HCT116 (cell line): Measurements from ENCODE around the gene C4orf50. TPM values are rescaled to one million over a fixed set of nuclear protein-coding genes. Genes with fewer than 3 reads are reported as not detected.

Source experiments
- ATAC-seq: fragments of 200-7000 bp; cut with Tn5 transposase; 2 replicates; pipeline ENCODE4 v1.9.1; 2020; ENCODE audit warnings: mild to moderate bottlenecking, moderate library complexity
- BruUV-seq: library from RNA; stranded (reverse); fragments of 400-500 nt; replicated peaks from 2 replicates; lab custom pipeline; 2021; lab: Mats Ljungman, UMichigan
- CTCF ChIA-PET: fragments of 300-600 bp; sonication (Branson Sonifier 250); formaldehyde crosslinking; loops from one replicate; lab custom pipeline; 2021; ENCODE audit warnings: antibody characterized with exemption; lab: Charles Lee
- POLR2A ChIA-PET: fragments of 300-600, 350-600 bp; sonication (Branson Sonifier 250); formaldehyde crosslinking; loops from one replicate; lab custom pipeline; 2021; ENCODE audit warnings: antibody characterized with exemption; lab: Charles Lee
- RAD21 ChIA-PET, 2 experiments: fragments of 300-600 bp; sonication (Branson Sonifier 250); formaldehyde crosslinking; loops; one replicate each; lab custom pipeline; 2023; ENCODE audit warnings: low total read pairs in 2 of 2; ENCODE audit not compliant: uncharacterized antibody in 2 of 2, unreplicated experiment in 2 of 2, low non-redundant PET in 1 of 2; lab: Charles Lee
- DNase-seq: peaks from one replicate; pipeline ENCODE4 v3.0.0-alpha.2; 2010; ENCODE audit warnings: low read depth, low spot score
- H2AFZ ChIP-seq: fragments of 200-600 bp; shearing (Covaris generic), sonication (generic); 2 replicates; pipeline ENCODE4 v1.6.1; 2017; ENCODE audit warnings: low read depth, mixed run types, mixed read lengths, antibody characterized with exemption, low read length; ENCODE audit not compliant: poor library complexity, severe bottlenecking
- H3K27ac ChIP-seq: 2 replicates; pipeline ENCODE4 v1.5.1; 2012; ENCODE audit warnings: low read depth, low read length
- H3K27me3 ChIP-seq: fragments of 200-600 bp; sonication (generic); 2 replicates; pipeline ENCODE4 v1.6.1; 2016; ENCODE audit warnings: mixed run types, low read length, mixed read lengths; ENCODE audit not compliant: insufficient read depth
- H3K36me3 ChIP-seq, 2 experiments: fragments of 200-500 bp in 1 of 2; fragments of 200-600 bp in 1 of 2; sonication (Bioruptor generic) in 1 of 2; sonication (generic) in 1 of 2; 2 replicates each; pipeline versions ENCODE4 v1.5.1 to v1.6.1; 2014 to 2016; ENCODE audit warnings: low read length in 2 of 2, inconsistent platforms in 1 of 2, mixed read lengths in 1 of 2, mixed run types in 1 of 2; ENCODE audit not compliant: insufficient read depth in 2 of 2, control insufficient read depth in 1 of 2
- H3K4me1 ChIP-seq, 2 experiments: fragments of 200-600 bp in 1 of 2; sonication (generic) in 1 of 2; 2 replicates each; pipeline versions ENCODE4 v1.5.1 to v1.6.1; 2012 to 2017; ENCODE audit warnings: low read length in 2 of 2, inconsistent platforms in 1 of 2, mild to moderate bottlenecking in 1 of 2, mixed read lengths in 1 of 2, mixed run types in 1 of 2, moderate library complexity in 1 of 2; ENCODE audit not compliant: insufficient read depth in 2 of 2, control insufficient read depth in 1 of 2
- H3K4me2 ChIP-seq: fragments of 200-600 bp; sonication (generic); 2 replicates; pipeline ENCODE4 v1.6.1; 2017; ENCODE audit warnings: mixed run types, low read length, mixed read lengths
- H3K4me3 ChIP-seq, 2 experiments: fragments of 200-600 bp in 1 of 2; sonication (generic) in 1 of 2; replicated peaks in 1 of 2; 2 replicates each; pipeline ENCODE4 v1.5.1; 2011 to 2016; ENCODE audit warnings: low read length in 2 of 2, control low read depth in 1 of 2, low read depth in 1 of 2, mild to moderate bottlenecking in 1 of 2, mixed read lengths in 1 of 2, mixed run types in 1 of 2
- H3K79me2 ChIP-seq: fragments of 200-600 bp; sonication (generic); 2 replicates; pipeline ENCODE4 v1.6.1; 2017; ENCODE audit warnings: mild to moderate bottlenecking, mixed run types, low read length, moderate library complexity, mixed read lengths; ENCODE audit not compliant: insufficient read depth
- H3K9ac ChIP-seq: fragments of 200-600 bp; sonication (generic); 2 replicates; pipeline ENCODE4 v1.6.1; 2016; ENCODE audit warnings: low read length, mixed read lengths
- H3K9me2 ChIP-seq: fragments of 200-600 bp; sonication (generic), shearing (Covaris generic); 2 replicates; pipeline ENCODE4 v1.6.1; 2017; ENCODE audit warnings: mixed run types, mild to moderate bottlenecking, moderate library complexity; ENCODE audit not compliant: insufficient read depth
- H3K9me3 ChIP-seq, 2 experiments: fragments of 200-500 bp in 1 of 2; fragments of 200-600 bp in 1 of 2; sonication (Bioruptor generic) in 1 of 2; sonication (generic) in 1 of 2; 2 replicates each; pipeline ENCODE4 v1.6.1; 2014 to 2017; ENCODE audit warnings: low read length in 2 of 2, mixed read lengths in 2 of 2, inconsistent platforms in 1 of 2, low read depth in 1 of 2, mild to moderate bottlenecking in 1 of 2, mixed run types in 1 of 2, moderate library complexity in 1 of 2; ENCODE audit not compliant: control insufficient read depth in 1 of 2, insufficient read depth in 1 of 2
- H4K20me1 ChIP-seq: fragments of 200-600 bp; sonication (generic), shearing (Covaris generic); 2 replicates; pipeline ENCODE4 v1.6.1; 2017; ENCODE audit warnings: mixed run types, mild to moderate bottlenecking, moderate library complexity; ENCODE audit not compliant: insufficient read depth
- ATF3 ChIP-seq: IDR thresholded peaks from 2 replicates; pipeline ENCODE4 v1.6.1; 2012
- CBX3 ChIP-seq: IDR thresholded peaks from 2 replicates; pipeline ENCODE4 v1.6.1; 2012; ENCODE audit warnings: low read depth
- CEBPB ChIP-seq: IDR thresholded peaks from 2 replicates; pipeline ENCODE4 v1.6.1; 2012; ENCODE audit warnings: low read depth
- EGR1 ChIP-seq: IDR thresholded peaks from 2 replicates; pipeline ENCODE4 v1.6.1; 2012; ENCODE audit warnings: low read depth
- EZH2 ChIP-seq: fragments of 200-600 bp; sonication (generic); IDR thresholded peaks from 2 replicates; pipeline ENCODE4 v1.6.1; 2017; ENCODE audit warnings: antibody characterized with exemption, mixed run types
- EZH2phosphoT487 ChIP-seq: fragments of 200-600 bp; IDR thresholded peaks from 2 replicates; pipeline ENCODE4 v1.6.1; 2018; ENCODE audit warnings: antibody characterized with exemption, borderline replicate concordance
- FOSL1 ChIP-seq: IDR thresholded peaks from 2 replicates; pipeline ENCODE4 v1.6.1; 2012; ENCODE audit warnings: low read depth
- POLR2A ChIP-seq: IDR thresholded peaks from 2 replicates; pipeline ENCODE4 v1.7.0; 2011; ENCODE audit warnings: borderline replicate concordance; ENCODE audit not compliant: insufficient read depth, insufficient read length; ENCODE audit errors: extremely low read depth
- POLR2AphosphoS5 ChIP-seq: IDR thresholded peaks from 2 replicates; pipeline ENCODE4 v1.6.1; 2011; ENCODE audit warnings: mild to moderate bottlenecking, low read depth, low read length, moderate library complexity
- RAD21 ChIP-seq: IDR thresholded peaks from 2 replicates; pipeline ENCODE4 v1.6.1; 2012; ENCODE audit warnings: low read depth, mild to moderate bottlenecking
- SIN3A ChIP-seq: IDR thresholded peaks from 2 replicates; pipeline ENCODE4 v1.6.1; 2012; ENCODE audit warnings: low read depth
- SP1 ChIP-seq: IDR thresholded peaks from 2 replicates; pipeline ENCODE4 v1.6.1; 2012; ENCODE audit warnings: low read depth
- SRF ChIP-seq: IDR thresholded peaks from 2 replicates; pipeline ENCODE4 v1.6.1; 2012; ENCODE audit warnings: low read depth
- ZNF274 ChIP-seq: fragments of 200-500 bp; sonication (Bioruptor generic); IDR thresholded peaks from 2 replicates; pipeline ENCODE4 v1.6.1; 2014; ENCODE audit warnings: mild to moderate bottlenecking, low read depth, low read length, inconsistent platforms
- intact Hi-C: fragments of 100-400 bp; cut with micrococcal nuclease; formaldehyde crosslinking; loops from 2 replicates; pipeline ENCODE4 v1.10.0; 2022
- total RNA-seq: library from RNA; stranded (reverse); gene quantifications from one replicate; pipeline ENCODE4 v1.2.1, GENCODE V29; 2021; ENCODE audit not compliant: unreplicated experiment
- TF ChIP-seq, protein P1 (sequence below): IDR thresholded peaks from 2 replicates; pipeline ENCODE4 v1.6.1; 2012
- TF ChIP-seq, protein P2 (sequence below), 3 experiments: fragments of 200-600 bp in 1 of 3; sonication (generic) in 1 of 3; IDR thresholded peaks in 2 of 3; conservative IDR thresholded peaks in 1 of 3; 2 replicates each; pipeline ENCODE4 v1.5.1; 2012 to 2017; ENCODE audit warnings: low read depth in 2 of 3, low read length in 2 of 3, antibody characterized with exemption in 1 of 3, borderline replicate concordance in 1 of 3, control low read depth in 1 of 3, mild to moderate bottlenecking in 1 of 3, mixed read lengths in 1 of 3, mixed run types in 1 of 3, moderate library complexity in 1 of 3; ENCODE audit not compliant: insufficient read depth in 1 of 3
- TF ChIP-seq, protein P3 (sequence below): IDR thresholded peaks from 2 replicates; pipeline ENCODE4 v1.6.1; 2012; ENCODE audit warnings: low read depth
- TF ChIP-seq, protein P4 (sequence below): IDR thresholded peaks from 2 replicates; pipeline ENCODE4 v1.6.1; 2011; ENCODE audit warnings: mild to moderate bottlenecking, low read length, moderate library complexity; ENCODE audit not compliant: insufficient replicate concordance; ENCODE audit errors: extremely low read depth

The C4orf50 gene
- total RNA-seq, 1 experiment from 2014 or later, result not detected

DNA sequence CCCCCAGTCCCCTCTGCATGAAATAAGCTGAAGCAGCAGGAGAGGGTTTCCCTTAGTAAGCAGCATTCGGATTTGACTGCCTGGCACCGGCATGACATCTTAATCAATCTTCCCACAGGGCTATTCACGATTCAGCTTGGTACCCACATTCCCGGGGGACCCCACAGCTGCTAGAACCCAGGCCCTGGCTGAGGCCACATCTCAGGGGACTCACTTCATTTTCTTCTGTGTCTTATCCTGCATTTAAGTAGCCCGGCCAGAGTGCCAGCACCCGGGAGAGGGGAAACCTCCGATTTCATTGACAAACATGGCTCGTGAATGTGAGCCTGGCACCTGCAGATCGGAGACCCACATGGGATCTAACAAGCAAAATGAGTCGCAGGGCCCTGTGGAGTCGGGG is 73.1 kb downstream of the C4orf50 start:
- BruUV-seq, result no TSS peak
- H3K36me3 ChIP-seq, result no peaks in the 10 kb centered on the region
- no peaks in the 10 kb centered on the region for H3K9me2 ChIP-seq
- intact Hi-C loops, result no loop called here
- no peak overlapping the region for H3K4me2 ChIP-seq
- H3K79me2 ChIP-seq, result no peaks in the 10 kb centered on the region
- peaks cover 2 to 6% of the 10 kb centered on the region in 2 experiments; a peak in 3 of 4 replicates for H3K4me1 ChIP-seq
- H4K20me1 ChIP-seq, result no peaks in the 10 kb centered on the region
- DNase-seq (no peak), ATAC-seq (no peak)
- H3K4me3 ChIP-seq, result no peak overlapping the region
- H3K27me3 ChIP-seq, result peaks cover 21% of the 10 kb centered on the region
- CTCF ChIA-PET, result no interaction called here
- no peak overlapping the region for H3K27ac ChIP-seq
- H3K9ac ChIP-seq, result no peak overlapping the region
- POLR2A ChIA-PET, result no interaction called here
- H3K9me3 ChIP-seq, result no peaks in the 10 kb centered on the region; a peak in 1 of 4 replicates
- TF ChIP-seq POLR2A (no peak), EGR1 (no peak), SIN3A (no peak), SRF (no peak), CBX3 (no peak), ATF3 (no peak), CEBPB (no peak), FOSL1 (no peak), POLR2AphosphoS5 (no peak), EZH2phosphoT487 (no peak), ZNF274 (no peak), RAD21 (no peak), EZH2 (no peak), SP1 (no peak)
- TF ChIP-seq, protein P1, sequence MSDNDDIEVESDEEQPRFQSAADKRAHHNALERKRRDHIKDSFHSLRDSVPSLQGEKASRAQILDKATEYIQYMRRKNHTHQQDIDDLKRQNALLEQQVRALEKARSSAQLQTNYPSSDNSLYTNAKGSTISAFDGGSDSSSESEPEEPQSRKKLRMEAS, result no peak
- TF ChIP-seq, protein P2, sequence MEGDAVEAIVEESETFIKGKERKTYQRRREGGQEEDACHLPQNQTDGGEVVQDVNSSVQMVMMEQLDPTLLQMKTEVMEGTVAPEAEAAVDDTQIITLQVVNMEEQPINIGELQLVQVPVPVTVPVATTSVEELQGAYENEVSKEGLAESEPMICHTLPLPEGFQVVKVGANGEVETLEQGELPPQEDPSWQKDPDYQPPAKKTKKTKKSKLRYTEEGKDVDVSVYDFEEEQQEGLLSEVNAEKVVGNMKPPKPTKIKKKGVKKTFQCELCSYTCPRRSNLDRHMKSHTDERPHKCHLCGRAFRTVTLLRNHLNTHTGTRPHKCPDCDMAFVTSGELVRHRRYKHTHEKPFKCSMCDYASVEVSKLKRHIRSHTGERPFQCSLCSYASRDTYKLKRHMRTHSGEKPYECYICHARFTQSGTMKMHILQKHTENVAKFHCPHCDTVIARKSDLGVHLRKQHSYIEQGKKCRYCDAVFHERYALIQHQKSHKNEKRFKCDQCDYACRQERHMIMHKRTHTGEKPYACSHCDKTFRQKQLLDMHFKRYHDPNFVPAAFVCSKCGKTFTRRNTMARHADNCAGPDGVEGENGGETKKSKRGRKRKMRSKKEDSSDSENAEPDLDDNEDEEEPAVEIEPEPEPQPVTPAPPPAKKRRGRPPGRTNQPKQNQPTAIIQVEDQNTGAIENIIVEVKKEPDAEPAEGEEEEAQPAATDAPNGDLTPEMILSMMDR (IDR thresholded peaks at IDR 0.05 in 2 of 3, conservative IDR thresholded peaks at IDR 0.05 in 1 of 3; ENCODE audit: borderline replicate concordance in 1 of 3, insufficient read depth in 1 of 3, low read depth in 2 of 3, low read length in 2 of 3), result no peak
- TF ChIP-seq, protein P3, sequence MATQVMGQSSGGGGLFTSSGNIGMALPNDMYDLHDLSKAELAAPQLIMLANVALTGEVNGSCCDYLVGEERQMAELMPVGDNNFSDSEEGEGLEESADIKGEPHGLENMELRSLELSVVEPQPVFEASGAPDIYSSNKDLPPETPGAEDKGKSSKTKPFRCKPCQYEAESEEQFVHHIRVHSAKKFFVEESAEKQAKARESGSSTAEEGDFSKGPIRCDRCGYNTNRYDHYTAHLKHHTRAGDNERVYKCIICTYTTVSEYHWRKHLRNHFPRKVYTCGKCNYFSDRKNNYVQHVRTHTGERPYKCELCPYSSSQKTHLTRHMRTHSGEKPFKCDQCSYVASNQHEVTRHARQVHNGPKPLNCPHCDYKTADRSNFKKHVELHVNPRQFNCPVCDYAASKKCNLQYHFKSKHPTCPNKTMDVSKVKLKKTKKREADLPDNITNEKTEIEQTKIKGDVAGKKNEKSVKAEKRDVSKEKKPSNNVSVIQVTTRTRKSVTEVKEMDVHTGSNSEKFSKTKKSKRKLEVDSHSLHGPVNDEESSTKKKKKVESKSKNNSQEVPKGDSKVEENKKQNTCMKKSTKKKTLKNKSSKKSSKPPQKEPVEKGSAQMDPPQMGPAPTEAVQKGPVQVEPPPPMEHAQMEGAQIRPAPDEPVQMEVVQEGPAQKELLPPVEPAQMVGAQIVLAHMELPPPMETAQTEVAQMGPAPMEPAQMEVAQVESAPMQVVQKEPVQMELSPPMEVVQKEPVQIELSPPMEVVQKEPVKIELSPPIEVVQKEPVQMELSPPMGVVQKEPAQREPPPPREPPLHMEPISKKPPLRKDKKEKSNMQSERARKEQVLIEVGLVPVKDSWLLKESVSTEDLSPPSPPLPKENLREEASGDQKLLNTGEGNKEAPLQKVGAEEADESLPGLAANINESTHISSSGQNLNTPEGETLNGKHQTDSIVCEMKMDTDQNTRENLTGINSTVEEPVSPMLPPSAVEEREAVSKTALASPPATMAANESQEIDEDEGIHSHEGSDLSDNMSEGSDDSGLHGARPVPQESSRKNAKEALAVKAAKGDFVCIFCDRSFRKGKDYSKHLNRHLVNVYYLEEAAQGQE, result no peak
- TF ChIP-seq, protein P4, sequence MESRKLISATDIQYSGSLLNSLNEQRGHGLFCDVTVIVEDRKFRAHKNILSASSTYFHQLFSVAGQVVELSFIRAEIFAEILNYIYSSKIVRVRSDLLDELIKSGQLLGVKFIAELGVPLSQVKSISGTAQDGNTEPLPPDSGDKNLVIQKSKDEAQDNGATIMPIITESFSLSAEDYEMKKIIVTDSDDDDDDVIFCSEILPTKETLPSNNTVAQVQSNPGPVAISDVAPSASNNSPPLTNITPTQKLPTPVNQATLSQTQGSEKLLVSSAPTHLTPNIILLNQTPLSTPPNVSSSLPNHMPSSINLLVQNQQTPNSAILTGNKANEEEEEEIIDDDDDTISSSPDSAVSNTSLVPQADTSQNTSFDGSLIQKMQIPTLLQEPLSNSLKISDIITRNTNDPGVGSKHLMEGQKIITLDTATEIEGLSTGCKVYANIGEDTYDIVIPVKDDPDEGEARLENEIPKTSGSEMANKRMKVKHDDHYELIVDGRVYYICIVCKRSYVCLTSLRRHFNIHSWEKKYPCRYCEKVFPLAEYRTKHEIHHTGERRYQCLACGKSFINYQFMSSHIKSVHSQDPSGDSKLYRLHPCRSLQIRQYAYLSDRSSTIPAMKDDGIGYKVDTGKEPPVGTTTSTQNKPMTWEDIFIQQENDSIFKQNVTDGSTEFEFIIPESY, result no peak
- TF ChIP-seq, all 23 proteins: peak for 0
- RAD21 ChIA-PET, result no interaction called here
- no peak overlapping the region for H2AFZ ChIP-seq
